A549 (cell line): Measurements from ENCODE around the gene PLCZ1. TPM values are rescaled to one million over a fixed set of nuclear protein-coding genes. Genes with fewer than 3 reads are reported as not detected.
A peak's percentile ranks its signal among the peaks of the same experiment; 100 is the strongest.
"Not testable (repeated sequence)": the region's sequence is repeated elsewhere in the genome, so short reads cannot be mapped to it uniquely, and the experiment has no call there.

ENCODE experiments used
- ATAC-seq, 2 experiments: fragments of 200-7000 bp in 1 of 2; fragments of >200 bp in 1 of 2; cut with Nextera tagmentation in 1 of 2; cut with Tn5 transposase in 1 of 2; 3 replicates each; pipeline versions ENCODE4 v1.8.0 to v1.9.1; 2018 to 2020; ENCODE audit warnings: mild to moderate bottlenecking in 1 of 2, moderate library complexity in 1 of 2
- CTCF ChIA-PET: fragments of 300-600 bp; sonication (Branson Sonifier 250); formaldehyde crosslinking; extraction: SDS; loops from one replicate; lab custom pipeline; 2021; ENCODE audit warnings: antibody characterized with exemption, inconsistent platforms; lab: Yijun Ruan, JAX
- POLR2A ChIA-PET: fragments of 350-600 bp; formaldehyde crosslinking; extraction: SDS; loops from one replicate; lab custom pipeline; 2021; ENCODE audit warnings: antibody characterized with exemption, inconsistent platforms; lab: Yijun Ruan, JAX
- DNase-seq, 2 experiments: peaks; one replicate each; pipeline versions ENCODE4 v3.0.0 to v3.0.0-alpha.2; 2011 to 2016; ENCODE audit warnings: low read depth in 1 of 2, low spot score in 1 of 2
- FAIRE-seq: peaks from 2 replicates; lab custom pipeline; 2011; peaks lifted over from hg19 to GRCh38; lab: Jason Lieb, UNC
- H3K27ac ChIP-seq, 2 experiments: fragments of >200 bp; sonication (Bioruptor Twin); formaldehyde crosslinking; 3 replicates each; pipeline ENCODE4 v1.5.1; 2016 to 2017
- H3K4me1 ChIP-seq: fragments of >200 bp; sonication (Bioruptor Twin); formaldehyde crosslinking; 3 replicates; pipeline ENCODE4 v1.6.1; 2016
- H3K4me2 ChIP-seq: fragments of >200 bp; sonication (Bioruptor Twin); formaldehyde crosslinking; 3 replicates; pipeline ENCODE4 v1.6.1; 2016
- H3K4me3 ChIP-seq: fragments of >200 bp; sonication (Bioruptor Twin); formaldehyde crosslinking; 3 replicates; pipeline ENCODE4 v1.5.1; 2016
- H3K9me3 ChIP-seq: fragments of >200 bp; sonication (Bioruptor Twin); formaldehyde crosslinking; 3 replicates; pipeline ENCODE4 v1.6.1; 2016
- BHLHE40 ChIP-seq: IDR thresholded peaks from 2 replicates; pipeline ENCODE4 v1.6.1; 2012; ENCODE audit warnings: low read depth, low read length, inconsistent platforms
- CBX8 ChIP-seq: fragments of 200-600 bp; sonication (generic); IDR thresholded peaks from 2 replicates; pipeline ENCODE4 v1.6.1; 2016
- CEBPB ChIP-seq, 2 experiments: fragments of >200 bp in 1 of 2; sonication (Bioruptor Twin) in 1 of 2; formaldehyde crosslinking in 1 of 2; IDR thresholded peaks; 2 replicates each; pipeline ENCODE4 v1.6.1; 2012 to 2016
- CHD2 ChIP-seq: fragments of 150-350 bp; IDR thresholded peaks from 2 replicates; pipeline ENCODE4 v1.6.1; 2014; ENCODE audit warnings: low read length; ENCODE audit not compliant: partially characterized antibody
- EHMT2 ChIP-seq: fragments of 200-600 bp; sonication (generic); IDR thresholded peaks from 2 replicates; pipeline ENCODE4 v1.6.1; 2016; ENCODE audit warnings: antibody characterized with exemption, low read depth, mild to moderate bottlenecking, moderate library complexity
- EP300 ChIP-seq, 2 experiments: fragments of >200 bp; sonication (Bioruptor Twin); formaldehyde crosslinking; IDR thresholded peaks; 2 replicates in 1 of 2; 3 replicates in 1 of 2; pipeline ENCODE4 v1.6.1; 2016 to 2017
- ESRRA ChIP-seq: fragments of 150-350 bp; IDR thresholded peaks from 2 replicates; pipeline ENCODE4 v1.6.1; 2014; ENCODE audit warnings: mild to moderate bottlenecking, low read length, borderline replicate concordance
- FOSL2 ChIP-seq, 2 experiments: fragments of 450-650 bp in 1 of 2; fragments of >200 bp in 1 of 2; sonication (Bioruptor Twin) in 1 of 2; formaldehyde crosslinking; IDR thresholded peaks; 2 replicates each; pipeline versions ENCODE4 v1.5.0 to v1.6.1; 2016 to 2020; ENCODE audit warnings: mild to moderate bottlenecking in 1 of 2, moderate library complexity in 1 of 2
- GATA3 ChIP-seq: IDR thresholded peaks from 2 replicates; pipeline ENCODE4 v1.6.1; 2012; ENCODE audit warnings: borderline replicate concordance
- JUN ChIP-seq, 2 experiments: fragments of >200 bp; sonication (Bioruptor Twin); formaldehyde crosslinking; IDR thresholded peaks; 2 replicates in 1 of 2; 3 replicates in 1 of 2; pipeline ENCODE4 v1.6.1; 2016 to 2017
- KDM5A ChIP-seq: fragments of 200-600 bp; sonication (generic); IDR thresholded peaks from 2 replicates; pipeline ENCODE4 v1.6.1; 2016; ENCODE audit warnings: antibody characterized with exemption, mild to moderate bottlenecking
- MYC ChIP-seq: IDR thresholded peaks from 2 replicates; pipeline ENCODE4 v1.6.1; 2012; ENCODE audit warnings: mild to moderate bottlenecking, inconsistent platforms, low read length, improper control_type of control experiment, borderline replicate concordance
- NFE2L2 ChIP-seq: fragments of 150-350 bp; conservative IDR thresholded peaks from 2 replicates; pipeline ENCODE4 v1.6.1; 2014; ENCODE audit warnings: low read length
- POLR2A ChIP-seq: IDR thresholded peaks from 2 replicates; pipeline ENCODE4 v1.6.1; 2012; ENCODE audit warnings: mild to moderate bottlenecking, low read length
- RAD21 ChIP-seq, 2 experiments: fragments of >200 bp in 1 of 2; sonication (Bioruptor Twin) in 1 of 2; formaldehyde crosslinking in 1 of 2; IDR thresholded peaks in 1 of 2; conservative IDR thresholded peaks in 1 of 2; 2 replicates in 1 of 2; 3 replicates in 1 of 2; pipeline ENCODE4 v1.6.1; 2012 to 2018; ENCODE audit warnings: inconsistent platforms in 1 of 2
- RFX5 ChIP-seq: fragments of 450-650 bp; IDR thresholded peaks from 2 replicates; pipeline ENCODE4 v1.7.1; 2014; ENCODE audit warnings: antibody characterized with exemption, mild to moderate bottlenecking, moderate library complexity
- SMC3 ChIP-seq: fragments of >200 bp; sonication (Bioruptor Twin); formaldehyde crosslinking; IDR thresholded peaks from 3 replicates; pipeline ENCODE4 v1.6.1; 2018; ENCODE audit warnings: inconsistent platforms
- TFCP2L1 ChIP-seq: fragments of 250-450 bp; sonication (Bioruptor Pico); IDR thresholded peaks from 2 replicates; pipeline ENCODE4 v1.5.0; 2021; ENCODE audit warnings: mild to moderate bottlenecking
- ZFP36 ChIP-seq: fragments of 450-650 bp; IDR thresholded peaks from 2 replicates; pipeline ENCODE4 v1.6.1; 2014; ENCODE audit warnings: borderline replicate concordance; ENCODE audit not compliant: partially characterized antibody
- WGBS: methylation state at CpG from one replicate; pipeline ENCODE4 v1.1.6; 2017; ENCODE audit errors: missing lambda C conversion rate; 5-methylcytosine and 5-hydroxymethylcytosine counted together
- polyA minus RNA-seq: library from RNA; depleted of rRNA, polyadenylated mRNA; stranded (reverse); fragments of >200 nt; gene quantifications from 2 replicates; pipeline ENCODE4 v1.2.3, GENCODE V29; 2011; rRNA and poly(A)+ RNA removed
- polyA plus RNA-seq, 4 experiments: library from polyadenylated mRNA; depleted of rRNA in 3 of 4; stranded (reverse); fragments of >200 nt; fragmentation: RNase III in 1 of 4; extraction: RNeasy Plus Mini Kit Qiagen cat#74134 plus additional on column Dnase treatment in 1 of 4; gene quantifications; 2 replicates in 3 of 4; 3 replicates in 1 of 4; pipeline ENCODE4 v1.2.3, GENCODE V29; 2011 to 2017
- TF ChIP-seq, protein P1 (sequence below): fragments of >200 bp; sonication (Bioruptor Twin); formaldehyde crosslinking; IDR thresholded peaks from 3 replicates; pipeline ENCODE4 v1.5.1; 2016
- TF ChIP-seq, protein P2 (sequence below): fragments of 250-450 bp; sonication (Bioruptor Pico); IDR thresholded peaks from 2 replicates; pipeline ENCODE4 v1.5.0; 2021; ENCODE audit warnings: mild to moderate bottlenecking, moderate library complexity, borderline replicate concordance
- TF ChIP-seq, protein P3 (sequence below): fragments of 200-600 bp; sonication (generic); IDR thresholded peaks from 2 replicates; pipeline ENCODE4 v1.6.1; 2016; ENCODE audit warnings: antibody characterized with exemption, mild to moderate bottlenecking, moderate library complexity

The PLCZ1 gene, protein sequence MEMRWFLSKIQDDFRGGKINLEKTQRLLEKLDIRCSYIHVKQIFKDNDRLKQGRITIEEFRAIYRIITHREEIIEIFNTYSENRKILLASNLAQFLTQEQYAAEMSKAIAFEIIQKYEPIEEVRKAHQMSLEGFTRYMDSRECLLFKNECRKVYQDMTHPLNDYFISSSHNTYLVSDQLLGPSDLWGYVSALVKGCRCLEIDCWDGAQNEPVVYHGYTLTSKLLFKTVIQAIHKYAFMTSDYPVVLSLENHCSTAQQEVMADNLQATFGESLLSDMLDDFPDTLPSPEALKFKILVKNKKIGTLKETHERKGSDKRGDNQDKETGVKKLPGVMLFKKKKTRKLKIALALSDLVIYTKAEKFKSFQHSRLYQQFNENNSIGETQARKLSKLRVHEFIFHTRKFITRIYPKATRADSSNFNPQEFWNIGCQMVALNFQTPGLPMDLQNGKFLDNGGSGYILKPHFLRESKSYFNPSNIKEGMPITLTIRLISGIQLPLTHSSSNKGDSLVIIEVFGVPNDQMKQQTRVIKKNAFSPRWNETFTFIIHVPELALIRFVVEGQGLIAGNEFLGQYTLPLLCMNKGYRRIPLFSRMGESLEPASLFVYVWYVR
- polyA plus RNA-seq (2011; rRNA removed) (not detected in 2 replicates), polyA plus RNA-seq (2017; fragmentation: RNase III; extraction: RNeasy Plus Mini Kit Qiagen cat#74134 plus additional on column Dnase treatment) (not detected in 3 replicates), polyA minus RNA-seq (not detected in 2 replicates)
- polyA plus RNA-seq (2012; cell fraction: cytosol; rRNA removed): not detected in 2 replicates
- polyA plus RNA-seq (2012; cell fraction: nucleus; rRNA removed): not detected in 2 replicates

DNA sequence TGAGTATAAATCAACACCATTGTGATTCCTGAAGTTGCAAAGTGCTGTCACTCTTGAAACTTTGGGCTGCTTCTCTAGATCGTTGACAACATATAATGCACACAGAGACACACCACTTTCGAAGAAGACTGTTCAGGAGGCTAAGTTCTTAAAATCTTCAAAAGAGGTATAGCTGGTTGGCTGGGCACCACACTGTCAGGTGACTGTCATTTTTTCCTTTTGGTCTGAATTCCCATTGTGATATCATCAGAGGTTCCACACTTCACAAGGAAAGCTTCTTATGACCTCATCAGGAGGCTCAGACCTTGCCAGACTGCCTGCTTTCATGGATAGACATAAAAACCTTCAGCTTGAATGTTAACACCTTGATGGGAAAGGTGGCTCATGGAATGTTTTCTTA is at the start of gene PLCZ1, which contains the start of gene CAPZA3:
Gene PLCZ1, minus strand, starts transcription at position 194 of the 400 bp plus-strand sequence. CDS start 641 bp downstream, outside the sequence.
Gene CAPZA3, plus strand, starts transcription at position 301 of the 400 bp plus-strand sequence. CDS start 150 bp downstream, outside the sequence.
- FAIRE-seq (no peak), ATAC-seq (no peak), DNase-seq (no peak)
- Histone ChIP-seq H3K4me3 (no peak within 1 kb of the TSS), H3K4me2 (no peak within 1 kb of the TSS), H3K9me3 (peaks cover 5% of the 10 kb centered on the region; the same call in 1 of the 3 replicates), H3K27ac (no peak within 1 kb of the TSS), H3K4me1 (no peaks in the 10 kb centered on the region)
- WGBS: 11% methylated on average over 2 of the region's 2 CpGs
- ChIA-PET CTCF (no interaction called here), POLR2A (no interaction called here)
- no peak for TF ChIP-seq MYC
- TF ChIP-seq, protein P1, sequence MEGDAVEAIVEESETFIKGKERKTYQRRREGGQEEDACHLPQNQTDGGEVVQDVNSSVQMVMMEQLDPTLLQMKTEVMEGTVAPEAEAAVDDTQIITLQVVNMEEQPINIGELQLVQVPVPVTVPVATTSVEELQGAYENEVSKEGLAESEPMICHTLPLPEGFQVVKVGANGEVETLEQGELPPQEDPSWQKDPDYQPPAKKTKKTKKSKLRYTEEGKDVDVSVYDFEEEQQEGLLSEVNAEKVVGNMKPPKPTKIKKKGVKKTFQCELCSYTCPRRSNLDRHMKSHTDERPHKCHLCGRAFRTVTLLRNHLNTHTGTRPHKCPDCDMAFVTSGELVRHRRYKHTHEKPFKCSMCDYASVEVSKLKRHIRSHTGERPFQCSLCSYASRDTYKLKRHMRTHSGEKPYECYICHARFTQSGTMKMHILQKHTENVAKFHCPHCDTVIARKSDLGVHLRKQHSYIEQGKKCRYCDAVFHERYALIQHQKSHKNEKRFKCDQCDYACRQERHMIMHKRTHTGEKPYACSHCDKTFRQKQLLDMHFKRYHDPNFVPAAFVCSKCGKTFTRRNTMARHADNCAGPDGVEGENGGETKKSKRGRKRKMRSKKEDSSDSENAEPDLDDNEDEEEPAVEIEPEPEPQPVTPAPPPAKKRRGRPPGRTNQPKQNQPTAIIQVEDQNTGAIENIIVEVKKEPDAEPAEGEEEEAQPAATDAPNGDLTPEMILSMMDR: no peak
- TF ChIP-seq RAD21 (conservative IDR thresholded peaks at IDR 0.05 in 1 of 2, IDR thresholded peaks at IDR 0.05 in 1 of 2): no peak
- no peak for TF ChIP-seq FOSL2 (IDR thresholded peaks at IDR 0.05)
- no peak for TF ChIP-seq FOSL2 (CRISPR knock-in tag; IDR thresholded peaks at IDR 0.05)
- no peak for TF ChIP-seq CBX8
- TF ChIP-seq POLR2A: no peak
- no peak for TF ChIP-seq CEBPB (IDR thresholded peaks at IDR 0.05)
- TF ChIP-seq ZFP36: no peak
- no peak for TF ChIP-seq EHMT2
- TF ChIP-seq SMC3: no peak
- TF ChIP-seq, protein P2, sequence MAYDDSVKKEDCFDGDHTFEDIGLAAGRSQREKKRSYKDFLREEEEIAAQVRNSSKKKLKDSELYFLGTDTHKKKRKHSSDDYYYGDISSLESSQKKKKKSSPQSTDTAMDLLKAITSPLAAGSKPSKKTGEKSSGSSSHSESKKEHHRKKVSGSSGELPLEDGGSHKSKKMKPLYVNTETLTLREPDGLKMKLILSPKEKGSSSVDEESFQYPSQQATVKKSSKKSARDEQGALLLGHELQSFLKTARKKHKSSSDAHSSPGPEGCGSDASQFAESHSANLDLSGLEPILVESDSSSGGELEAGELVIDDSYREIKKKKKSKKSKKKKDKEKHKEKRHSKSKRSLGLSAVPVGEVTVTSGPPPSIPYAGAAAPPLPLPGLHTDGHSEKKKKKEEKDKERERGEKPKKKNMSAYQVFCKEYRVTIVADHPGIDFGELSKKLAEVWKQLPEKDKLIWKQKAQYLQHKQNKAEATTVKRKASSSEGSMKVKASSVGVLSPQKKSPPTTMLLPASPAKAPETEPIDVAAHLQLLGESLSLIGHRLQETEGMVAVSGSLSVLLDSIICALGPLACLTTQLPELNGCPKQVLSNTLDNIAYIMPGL (CRISPR knock-in tag): no peak
- no peak for TF ChIP-seq GATA3
- TF ChIP-seq TFCP2L1: no peak
- no peak for TF ChIP-seq NFE2L2
- no peak for TF ChIP-seq EP300 (IDR thresholded peaks at IDR 0.05)
- no peak for TF ChIP-seq RFX5
- no peak for TF ChIP-seq ESRRA

DNA sequence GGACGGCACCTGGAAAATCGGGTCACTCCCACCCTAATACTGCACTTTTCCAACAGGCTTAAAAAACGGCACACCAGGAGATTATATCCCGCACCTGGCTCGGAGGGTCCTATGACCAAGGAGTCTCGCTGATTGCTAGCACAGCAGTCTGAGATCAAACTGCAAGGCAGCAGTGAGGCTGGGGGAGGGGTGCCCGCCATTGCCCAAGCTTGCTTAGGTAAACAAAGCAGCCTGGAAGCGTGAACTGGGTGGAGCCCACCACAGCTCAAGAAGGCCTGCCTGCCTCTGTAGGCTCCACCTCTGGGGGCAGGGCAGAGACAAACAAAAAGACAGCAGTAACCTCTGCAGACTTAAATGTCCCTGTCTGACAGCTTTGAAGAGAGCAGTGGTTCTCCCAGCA is 47.7 kb upstream of the PLCZ1 start:
- CTCF ChIA-PET, DNase-seq, FAIRE-seq, POLR2A ChIA-PET, H3K4me2 ChIP-seq, H3K4me3 ChIP-seq, H3K4me1 ChIP-seq, H3K27ac ChIP-seq, ATAC-seq, H3K9me3 ChIP-seq: not testable (repeated sequence)
- WGBS: 45% methylated on average over 8 of the region's 8 CpGs

DNA sequence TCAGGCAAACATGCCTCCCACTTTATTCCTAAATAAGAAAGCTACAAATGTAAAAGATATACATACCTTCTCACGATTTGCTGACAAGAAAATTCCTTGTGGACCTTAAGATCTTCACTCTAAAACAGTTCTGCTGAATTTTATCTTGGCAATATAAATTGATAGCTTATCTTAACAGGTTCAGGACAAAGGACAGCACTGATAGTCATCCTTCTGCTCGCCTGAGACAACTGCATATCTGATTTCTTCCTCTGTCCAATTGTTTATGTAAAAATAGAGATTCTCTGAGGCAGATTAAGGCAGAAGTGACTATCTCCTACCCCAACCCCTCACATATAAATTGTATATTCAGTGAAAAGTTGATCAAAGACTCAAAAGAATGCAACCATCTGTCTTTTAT is 45.0 kb upstream of the PLCZ1 start:
- ChIA-PET POLR2A (no interaction called here), CTCF (no interaction called here)
- no peaks in the 10 kb centered on the region for H3K9me3 ChIP-seq
- no peaks in the 10 kb centered on the region for H3K4me1 ChIP-seq
- no peak overlapping the region for H3K27ac ChIP-seq
- 4% methylated on average over 2 of the region's 2 CpGs for WGBS
- H3K4me2 ChIP-seq: no peak overlapping the region
- ATAC-seq (no peak), FAIRE-seq (no peak), DNase-seq (no peak)
- no peak overlapping the region for H3K4me3 ChIP-seq
- TF ChIP-seq CHD2 (no peak), POLR2A (no peak), JUN (IDR thresholded peaks at IDR 0.05) (no peak), BHLHE40 (no peak), KDM5A (no peak)
- TF ChIP-seq, protein P3, sequence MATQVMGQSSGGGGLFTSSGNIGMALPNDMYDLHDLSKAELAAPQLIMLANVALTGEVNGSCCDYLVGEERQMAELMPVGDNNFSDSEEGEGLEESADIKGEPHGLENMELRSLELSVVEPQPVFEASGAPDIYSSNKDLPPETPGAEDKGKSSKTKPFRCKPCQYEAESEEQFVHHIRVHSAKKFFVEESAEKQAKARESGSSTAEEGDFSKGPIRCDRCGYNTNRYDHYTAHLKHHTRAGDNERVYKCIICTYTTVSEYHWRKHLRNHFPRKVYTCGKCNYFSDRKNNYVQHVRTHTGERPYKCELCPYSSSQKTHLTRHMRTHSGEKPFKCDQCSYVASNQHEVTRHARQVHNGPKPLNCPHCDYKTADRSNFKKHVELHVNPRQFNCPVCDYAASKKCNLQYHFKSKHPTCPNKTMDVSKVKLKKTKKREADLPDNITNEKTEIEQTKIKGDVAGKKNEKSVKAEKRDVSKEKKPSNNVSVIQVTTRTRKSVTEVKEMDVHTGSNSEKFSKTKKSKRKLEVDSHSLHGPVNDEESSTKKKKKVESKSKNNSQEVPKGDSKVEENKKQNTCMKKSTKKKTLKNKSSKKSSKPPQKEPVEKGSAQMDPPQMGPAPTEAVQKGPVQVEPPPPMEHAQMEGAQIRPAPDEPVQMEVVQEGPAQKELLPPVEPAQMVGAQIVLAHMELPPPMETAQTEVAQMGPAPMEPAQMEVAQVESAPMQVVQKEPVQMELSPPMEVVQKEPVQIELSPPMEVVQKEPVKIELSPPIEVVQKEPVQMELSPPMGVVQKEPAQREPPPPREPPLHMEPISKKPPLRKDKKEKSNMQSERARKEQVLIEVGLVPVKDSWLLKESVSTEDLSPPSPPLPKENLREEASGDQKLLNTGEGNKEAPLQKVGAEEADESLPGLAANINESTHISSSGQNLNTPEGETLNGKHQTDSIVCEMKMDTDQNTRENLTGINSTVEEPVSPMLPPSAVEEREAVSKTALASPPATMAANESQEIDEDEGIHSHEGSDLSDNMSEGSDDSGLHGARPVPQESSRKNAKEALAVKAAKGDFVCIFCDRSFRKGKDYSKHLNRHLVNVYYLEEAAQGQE: peak; percentile 78; the same call in 1 of the 2 replicates

DNA sequence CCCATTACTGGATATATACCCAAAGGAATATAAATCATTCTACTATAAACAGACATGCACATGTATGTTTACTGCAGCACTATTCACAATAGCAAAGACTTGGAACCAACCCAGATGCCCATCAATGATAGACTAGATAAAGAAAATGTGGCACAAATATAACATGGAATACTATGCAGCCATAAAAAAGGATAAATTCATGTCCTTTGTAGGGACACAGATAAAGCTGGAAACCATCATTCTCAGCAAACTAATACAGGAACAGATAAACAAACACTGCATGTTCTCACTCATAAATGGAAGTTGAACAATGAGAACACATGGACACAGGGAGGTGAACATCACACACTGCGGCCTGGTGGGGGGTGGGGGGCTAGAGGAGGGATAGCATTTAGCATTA is 28.7 kb upstream of the PLCZ1 start:
- POLR2A ChIA-PET, H3K4me1 ChIP-seq, CTCF ChIA-PET, H3K4me3 ChIP-seq, H3K27ac ChIP-seq, H3K9me3 ChIP-seq, DNase-seq, H3K4me2 ChIP-seq, ATAC-seq, FAIRE-seq: not testable (repeated sequence)
- WGBS: 0% methylated on average over 1 of the region's 1 CpG
